Measurements from ENCODE around the gene CRTC1.

DNA sequence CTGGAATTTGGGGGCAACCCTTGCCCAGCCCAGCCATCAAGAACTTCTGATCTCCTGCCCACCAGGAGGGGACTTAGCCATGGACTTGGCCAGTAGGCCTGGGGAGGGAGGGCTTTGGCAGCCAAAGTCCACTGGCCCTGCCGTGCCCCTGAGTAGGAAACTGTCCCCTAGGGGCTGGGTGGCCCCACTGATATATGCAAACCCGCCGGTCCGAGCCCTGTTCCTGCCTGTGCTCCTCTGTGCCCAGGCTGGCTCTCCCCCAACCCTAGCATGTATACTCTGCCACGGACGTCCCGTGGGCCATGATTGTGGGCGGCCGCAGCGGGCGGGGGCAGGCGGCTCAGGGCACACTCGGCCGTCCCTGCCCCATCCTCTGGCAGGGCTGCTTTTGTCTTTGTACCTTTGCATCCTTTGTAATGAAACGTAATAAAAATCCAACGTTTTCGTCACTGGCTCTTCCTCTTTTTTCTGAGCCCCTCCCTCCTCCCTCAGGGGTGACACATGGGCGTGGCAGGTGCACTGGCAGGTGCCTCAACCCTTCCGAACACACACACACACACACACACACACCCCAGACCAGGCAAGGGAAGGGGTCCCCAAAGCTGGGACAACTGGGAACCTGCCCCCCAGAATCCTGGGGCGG is 98.5 kb downstream of the CRTC1 start:
- TF ChIP-seq, protein P1, sequence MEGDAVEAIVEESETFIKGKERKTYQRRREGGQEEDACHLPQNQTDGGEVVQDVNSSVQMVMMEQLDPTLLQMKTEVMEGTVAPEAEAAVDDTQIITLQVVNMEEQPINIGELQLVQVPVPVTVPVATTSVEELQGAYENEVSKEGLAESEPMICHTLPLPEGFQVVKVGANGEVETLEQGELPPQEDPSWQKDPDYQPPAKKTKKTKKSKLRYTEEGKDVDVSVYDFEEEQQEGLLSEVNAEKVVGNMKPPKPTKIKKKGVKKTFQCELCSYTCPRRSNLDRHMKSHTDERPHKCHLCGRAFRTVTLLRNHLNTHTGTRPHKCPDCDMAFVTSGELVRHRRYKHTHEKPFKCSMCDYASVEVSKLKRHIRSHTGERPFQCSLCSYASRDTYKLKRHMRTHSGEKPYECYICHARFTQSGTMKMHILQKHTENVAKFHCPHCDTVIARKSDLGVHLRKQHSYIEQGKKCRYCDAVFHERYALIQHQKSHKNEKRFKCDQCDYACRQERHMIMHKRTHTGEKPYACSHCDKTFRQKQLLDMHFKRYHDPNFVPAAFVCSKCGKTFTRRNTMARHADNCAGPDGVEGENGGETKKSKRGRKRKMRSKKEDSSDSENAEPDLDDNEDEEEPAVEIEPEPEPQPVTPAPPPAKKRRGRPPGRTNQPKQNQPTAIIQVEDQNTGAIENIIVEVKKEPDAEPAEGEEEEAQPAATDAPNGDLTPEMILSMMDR (IDR thresholded peaks at IDR 0.05; ENCODE audit: low read depth, low read length, poor library complexity, severe bottlenecking), result no peak
- TF ChIP-seq EZH2phosphoT487 (IDR thresholded peaks at IDR 0.05; ENCODE audit: borderline replicate concordance, low read length), result no peak

All from DOHH2 (cell line).